NK-92 (cell line): ENCODE data around the gene CKAP4.
"Not testable (repeated sequence)": the region's sequence is repeated elsewhere in the genome, so short reads cannot be mapped to it uniquely, and the experiment has no call there.

Experiments
- DNase-seq: peaks from one replicate; lab custom pipeline; 2025; ENCODE audit not compliant: unreplicated experiment; lab: John Stamatoyannopoulos, UW

Gene CKAP4, protein sequence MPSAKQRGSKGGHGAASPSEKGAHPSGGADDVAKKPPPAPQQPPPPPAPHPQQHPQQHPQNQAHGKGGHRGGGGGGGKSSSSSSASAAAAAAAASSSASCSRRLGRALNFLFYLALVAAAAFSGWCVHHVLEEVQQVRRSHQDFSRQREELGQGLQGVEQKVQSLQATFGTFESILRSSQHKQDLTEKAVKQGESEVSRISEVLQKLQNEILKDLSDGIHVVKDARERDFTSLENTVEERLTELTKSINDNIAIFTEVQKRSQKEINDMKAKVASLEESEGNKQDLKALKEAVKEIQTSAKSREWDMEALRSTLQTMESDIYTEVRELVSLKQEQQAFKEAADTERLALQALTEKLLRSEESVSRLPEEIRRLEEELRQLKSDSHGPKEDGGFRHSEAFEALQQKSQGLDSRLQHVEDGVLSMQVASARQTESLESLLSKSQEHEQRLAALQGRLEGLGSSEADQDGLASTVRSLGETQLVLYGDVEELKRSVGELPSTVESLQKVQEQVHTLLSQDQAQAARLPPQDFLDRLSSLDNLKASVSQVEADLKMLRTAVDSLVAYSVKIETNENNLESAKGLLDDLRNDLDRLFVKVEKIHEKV

GRCh38 chr12:106247674-106248311 is at the start of gene CKAP4:
CKAP4 (minus strand) TSS chr12:106248020; CDS start chr12:106247851, 169 bp downstream.
- DNase-seq = no peak

DNA sequence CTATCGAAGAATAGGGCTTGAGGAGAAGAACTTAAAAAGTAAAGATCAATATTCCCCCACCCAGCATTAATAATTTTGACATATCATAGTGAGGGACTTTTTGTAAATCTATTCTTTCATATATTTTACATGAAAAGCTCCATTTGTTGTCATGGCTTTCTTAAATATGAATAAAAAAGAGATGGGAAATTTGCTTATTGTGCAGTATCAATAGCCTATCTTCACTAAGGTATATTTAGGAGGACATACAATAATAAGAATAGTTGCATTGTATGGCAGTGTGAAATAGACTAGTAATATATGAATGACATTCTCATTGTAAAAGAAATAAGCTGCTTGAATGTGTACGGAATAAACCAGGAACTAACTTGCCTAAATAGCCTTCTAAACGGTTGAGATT is 49.3 kb upstream of the CKAP4 start:
- DNase-seq = no peak

DNA sequence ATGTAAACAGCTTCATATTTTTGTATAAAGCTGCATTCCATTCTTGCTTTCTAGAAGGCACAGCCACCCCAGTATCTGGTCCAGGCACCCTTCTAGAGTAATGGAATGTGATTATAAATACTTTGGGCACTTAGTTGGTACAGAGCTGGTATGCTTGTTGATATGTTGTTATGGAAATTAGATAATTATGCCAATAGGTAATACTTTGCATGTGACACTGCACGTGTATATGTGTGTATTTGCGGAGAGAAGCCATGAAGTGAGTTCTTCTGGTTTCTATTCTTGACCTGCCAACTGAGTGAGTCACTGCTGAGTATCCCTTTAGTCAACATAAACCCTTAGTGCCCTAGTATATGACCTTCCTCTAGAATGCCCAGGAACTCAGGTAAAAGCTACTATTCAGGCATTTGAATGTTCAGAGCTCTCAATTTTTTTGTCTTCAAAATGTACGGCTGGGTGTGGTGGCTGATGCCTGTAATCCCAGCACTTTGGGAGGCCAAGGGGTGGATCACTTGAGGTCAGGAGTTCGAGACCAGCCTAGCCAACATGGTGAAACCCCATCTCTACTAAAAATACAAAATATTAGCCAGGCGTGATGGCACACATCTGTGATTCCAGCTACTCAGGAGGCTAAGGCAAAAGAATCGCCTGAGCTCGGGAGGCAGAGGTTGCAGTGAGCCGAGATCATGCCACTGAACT is 48.5 kb upstream of the CKAP4 start:
- no peak for DNase-seq

- DNase-seq = no peak
These were observed 44.5 kb upstream of the CKAP4 start for GRCh38 chr12:106292339-106292738.

DNA sequence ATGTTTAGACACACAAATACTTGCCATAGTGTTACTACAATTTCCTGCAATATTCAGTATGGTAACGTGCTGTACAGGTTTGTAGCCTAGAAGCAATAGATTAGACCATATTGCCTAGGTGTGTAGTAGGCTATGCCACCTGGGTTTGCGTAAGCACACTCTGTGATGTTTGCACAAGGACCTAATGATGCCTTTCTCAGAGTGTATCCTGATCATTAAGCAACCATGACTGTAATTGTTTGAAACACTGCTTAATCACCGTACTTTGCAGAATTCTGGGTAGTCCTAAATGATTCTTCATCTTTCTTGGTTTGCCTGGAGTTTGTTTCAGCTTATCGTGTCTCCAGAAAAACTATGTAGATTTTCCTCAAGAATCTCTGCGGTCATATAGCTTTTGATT is 43.5 kb upstream of the CKAP4 start:
- no peak for DNase-seq

- no peak for DNase-seq
These were observed 42.8 kb upstream of the CKAP4 start for GRCh38 chr12:106290666-106291065.

DNA sequence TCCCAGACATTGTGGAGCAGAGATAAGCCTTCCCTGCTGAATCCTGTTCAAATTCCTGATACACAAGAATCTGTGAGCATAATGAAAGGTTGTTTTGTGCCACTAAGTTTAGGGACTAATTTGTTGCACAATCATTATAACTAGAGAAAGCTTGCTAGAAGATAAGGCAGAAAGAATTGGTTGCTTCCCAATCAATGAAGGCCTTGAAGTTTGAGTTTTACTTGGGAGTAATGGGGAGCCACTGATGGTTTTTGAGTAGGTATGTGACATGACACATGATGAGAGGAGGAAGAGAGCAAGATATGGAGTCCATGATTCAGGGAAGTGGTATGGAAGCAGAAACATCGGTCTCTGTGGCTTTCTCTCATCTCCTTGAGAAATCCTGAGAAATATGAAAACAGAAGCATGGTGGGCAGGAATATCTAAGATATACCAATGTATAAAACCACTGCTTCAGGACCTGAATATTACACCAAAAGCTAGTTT is 41.4 kb upstream of the CKAP4 start:
- no peak for DNase-seq

- no peak for DNase-seq
These were observed 40.8 kb upstream of the CKAP4 start for GRCh38 chr12:106288494-106289195.

GRCh38 chr12:106288101-106288493 is 40.3 kb upstream of the CKAP4 start:
- DNase-seq = no peak

GRCh38 chr12:106287364-106287763 is 39.5 kb upstream of the CKAP4 start:
- no peak for DNase-seq

DNA sequence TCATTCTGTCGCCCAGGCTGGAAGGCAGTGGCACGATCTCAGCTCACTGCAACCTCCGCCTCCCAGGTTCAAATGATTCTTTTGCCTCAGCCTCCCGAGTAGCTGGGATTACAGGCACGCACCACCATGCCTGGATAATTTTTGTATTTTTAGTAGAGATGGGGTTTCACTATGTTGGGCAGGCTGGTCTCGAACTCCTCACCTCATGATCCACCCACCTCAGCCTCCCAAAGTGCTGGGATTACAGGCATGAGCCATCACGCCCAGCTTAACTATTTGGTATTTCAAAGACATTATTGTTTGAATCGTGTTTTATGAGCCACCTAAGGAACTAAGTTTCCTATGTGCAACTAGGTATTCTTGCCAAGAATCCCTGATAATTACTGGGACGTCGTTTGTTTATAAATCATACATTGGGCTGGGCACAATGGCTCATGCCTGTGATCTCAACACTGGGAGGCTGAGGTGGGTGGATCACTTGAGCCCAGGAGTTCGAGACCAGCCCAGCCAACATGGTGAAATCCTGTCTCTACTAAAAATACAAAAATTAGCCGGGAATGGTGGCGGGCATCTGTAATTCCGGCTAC is 38.8 kb upstream of the CKAP4 start:
- DNase-seq = not testable (repeated sequence)

GRCh38 chr12:106285982-106286381 is 38.2 kb upstream of the CKAP4 start:
- no peak for DNase-seq

DNA sequence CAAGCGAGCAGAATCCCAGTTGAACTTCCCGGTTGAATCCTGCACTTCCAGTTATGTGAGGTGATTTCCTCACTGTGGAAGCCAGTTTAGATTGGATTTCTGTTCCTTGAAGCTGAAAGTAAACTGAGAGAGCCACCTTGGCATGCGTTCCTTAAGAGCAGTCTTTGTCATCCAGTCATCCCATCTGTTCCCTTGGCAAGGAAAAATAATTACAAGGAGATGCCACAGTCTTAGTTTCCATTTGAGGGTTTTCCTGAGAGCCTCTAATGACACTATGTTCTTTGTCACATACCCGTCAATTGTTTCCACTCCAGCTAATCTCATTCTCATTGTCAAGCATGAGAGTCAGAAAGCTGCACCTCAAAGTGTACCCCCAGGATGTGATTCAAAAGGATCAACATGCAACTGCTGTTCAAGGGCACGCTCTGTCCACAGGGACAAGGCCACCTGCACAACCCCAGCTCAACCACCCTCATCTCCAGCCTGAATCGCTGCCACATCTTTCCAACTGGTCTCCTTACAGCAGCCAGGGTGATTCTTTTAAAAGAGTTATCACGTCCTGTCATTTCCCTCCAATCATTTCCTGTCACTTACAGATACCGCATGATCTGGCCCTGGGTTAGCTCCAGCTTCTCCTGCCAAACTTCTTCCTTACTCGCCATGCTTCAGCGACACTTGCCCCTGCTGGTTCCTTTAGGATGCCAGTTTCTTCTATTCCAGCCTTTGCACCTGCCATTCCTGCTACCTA is 36.7 kb upstream of the CKAP4 start:
- DNase-seq = no peak

GRCh38 chr12:106282457-106283097 is 34.8 kb upstream of the CKAP4 start:
- DNase-seq = no peak

DNA sequence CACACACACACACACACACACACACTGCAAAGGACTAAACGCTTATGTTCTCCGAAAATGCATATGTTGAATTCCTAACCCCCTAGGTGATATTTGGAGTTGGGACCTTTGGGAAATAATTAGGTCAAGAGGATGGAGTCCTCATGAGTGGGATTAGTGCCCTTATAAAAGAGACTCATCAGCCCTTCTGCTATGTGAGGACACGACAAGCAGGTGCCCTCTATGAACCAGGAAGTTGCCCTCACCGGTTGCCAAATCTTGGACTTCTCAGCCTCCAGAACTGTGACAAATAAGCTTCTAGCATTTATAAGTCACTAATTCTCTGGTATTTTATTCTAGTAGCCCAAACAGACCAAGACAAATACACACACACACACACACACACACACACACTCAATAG is 34.0 kb upstream of the CKAP4 start:
- no peak for DNase-seq

DNA sequence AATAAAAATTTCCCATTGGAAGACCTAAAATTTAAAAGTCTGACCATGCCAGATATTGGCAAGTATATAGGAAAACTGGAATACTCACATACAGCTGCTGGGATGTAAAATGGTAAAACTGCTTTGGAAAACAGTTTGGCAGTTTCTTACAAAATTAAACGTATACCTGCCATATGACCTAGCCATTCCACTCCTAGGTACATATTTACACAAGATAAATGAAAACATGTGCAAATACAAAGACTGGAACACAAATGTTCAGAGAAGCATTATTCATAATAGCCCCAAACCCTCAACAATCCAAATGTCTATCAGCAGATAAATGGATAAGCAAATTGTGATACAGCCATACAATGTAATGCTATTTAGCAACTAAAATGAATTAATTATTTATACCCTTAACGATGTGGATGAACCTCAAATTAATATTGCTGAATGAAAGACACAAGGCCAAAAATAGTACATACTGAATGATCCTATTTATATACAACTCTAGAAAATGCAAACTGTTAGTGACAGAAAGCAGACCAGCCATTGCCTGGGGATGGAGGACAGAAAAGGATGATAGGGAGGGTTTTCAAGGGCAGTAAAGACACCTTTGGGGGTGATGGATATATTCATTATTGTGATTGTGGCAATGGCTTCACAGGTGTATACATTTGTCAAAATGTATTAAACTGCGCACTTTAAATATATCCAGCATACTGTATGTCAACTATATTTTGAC is 33.4 kb upstream of the CKAP4 start:
- DNase-seq = no peak

DNA sequence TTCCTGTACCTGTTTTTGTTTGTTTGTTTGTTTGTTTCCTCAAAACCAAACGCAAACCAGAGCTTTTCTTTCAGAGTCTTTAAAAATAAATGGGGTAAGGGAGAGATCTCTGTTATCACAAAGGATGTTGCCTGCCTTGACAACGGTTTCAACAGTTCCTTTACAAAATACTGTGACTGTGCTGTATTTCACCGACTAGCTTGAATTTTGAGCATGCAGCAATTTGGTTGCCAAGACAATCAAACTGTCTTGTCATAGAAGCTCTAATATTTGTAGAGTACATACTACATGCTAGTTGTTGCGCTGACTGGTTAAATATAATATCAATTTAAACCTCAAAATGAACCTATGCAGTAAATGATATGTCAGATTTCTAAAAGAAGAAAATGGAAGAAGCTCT is 32.3 kb upstream of the CKAP4 start:
- DNase-seq = no peak

DNA sequence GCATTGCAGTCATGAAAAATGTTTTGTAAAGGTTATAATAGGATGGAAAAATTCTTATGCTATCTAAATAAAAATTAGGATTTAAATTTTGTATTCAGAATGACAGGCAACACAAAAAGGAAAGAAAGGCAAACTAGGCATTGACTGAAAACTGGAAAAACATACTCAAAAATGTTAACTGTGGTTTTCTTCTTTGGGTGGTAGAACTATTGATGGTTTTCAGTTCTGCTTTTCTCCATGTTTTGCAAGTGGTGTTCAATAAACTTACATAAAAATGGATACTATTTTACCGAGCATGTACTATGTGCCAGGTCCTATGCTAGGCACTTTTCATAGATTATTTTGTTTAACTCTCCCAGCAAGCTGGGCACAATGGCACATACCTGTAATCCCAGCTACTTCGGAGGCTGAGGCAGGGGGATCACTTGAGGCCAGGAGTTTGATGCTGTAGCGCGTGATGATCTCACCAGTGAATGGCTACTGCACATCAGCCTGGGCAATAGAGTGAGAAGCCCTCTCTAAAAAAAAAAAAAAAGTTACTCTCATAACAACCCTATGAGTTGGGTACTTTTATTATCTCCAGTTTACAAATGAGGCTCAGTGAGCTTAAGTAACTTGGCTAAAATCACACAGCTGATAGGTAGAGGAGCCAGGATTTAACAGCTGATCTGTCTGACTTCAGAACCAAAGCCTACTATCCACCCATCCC is 28.4 kb upstream of the CKAP4 start:
- DNase-seq = no peak
